ENCODE data around the gene DVL2. TPM values are rescaled to one million over a fixed set of nuclear protein-coding genes. Genes with fewer than 3 reads are reported as not detected.

DVL2 gene
- total RNA-seq, 1 donor from 2014 or later, result 47.5 TPM

DNA sequence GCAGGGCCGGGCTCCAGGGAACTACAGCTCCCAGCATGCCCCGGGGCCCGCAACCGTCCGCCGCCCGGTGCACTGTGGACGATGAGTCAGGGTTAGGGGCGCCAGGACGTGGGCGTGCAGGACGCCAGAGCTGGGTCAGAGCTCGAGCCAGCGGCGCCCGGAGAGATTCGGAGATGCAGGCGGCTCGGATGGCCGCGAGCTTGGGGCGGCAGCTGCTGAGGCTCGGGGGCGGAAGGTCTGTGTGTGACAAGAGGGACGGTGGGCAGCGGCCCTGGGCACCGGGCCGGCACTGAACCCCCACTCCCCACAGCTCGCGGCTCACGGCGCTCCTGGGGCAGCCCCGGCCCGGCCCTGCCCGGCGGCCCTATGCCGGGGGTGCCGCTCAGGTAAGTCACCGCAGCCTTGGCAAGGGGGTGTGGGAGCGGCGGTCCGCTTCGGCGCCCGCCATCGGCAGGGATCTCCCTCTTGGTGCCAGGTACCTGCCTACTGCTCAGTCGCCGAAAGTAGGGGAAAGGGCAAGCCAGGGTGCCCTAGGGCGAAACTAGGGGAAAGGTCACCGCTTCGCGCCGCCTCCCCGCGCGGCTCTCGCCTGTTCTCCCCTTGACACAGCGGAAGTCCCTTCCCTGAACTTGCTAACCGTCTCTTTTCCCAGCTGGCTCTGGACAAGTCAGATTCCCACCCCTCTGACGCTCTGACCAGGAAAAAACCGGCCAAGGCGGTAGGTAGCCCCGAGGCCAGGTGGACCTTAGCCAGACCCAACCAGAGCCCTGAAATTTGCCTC, 14.3 kb downstream of the DVL2 start, which contains the start of the genes ACADVL and DLG4:
Gene ACADVL (plus strand): TSS at position 127 of the 781 bp plus-strand sequence. CDS start 47 bp downstream, at position 174.
Gene DLG4 (minus strand): TSS at position 25 of the 781 bp plus-strand sequence.
- DNase-seq (ENCODE audit: low read depth), result peak; percentile 95

DNA sequence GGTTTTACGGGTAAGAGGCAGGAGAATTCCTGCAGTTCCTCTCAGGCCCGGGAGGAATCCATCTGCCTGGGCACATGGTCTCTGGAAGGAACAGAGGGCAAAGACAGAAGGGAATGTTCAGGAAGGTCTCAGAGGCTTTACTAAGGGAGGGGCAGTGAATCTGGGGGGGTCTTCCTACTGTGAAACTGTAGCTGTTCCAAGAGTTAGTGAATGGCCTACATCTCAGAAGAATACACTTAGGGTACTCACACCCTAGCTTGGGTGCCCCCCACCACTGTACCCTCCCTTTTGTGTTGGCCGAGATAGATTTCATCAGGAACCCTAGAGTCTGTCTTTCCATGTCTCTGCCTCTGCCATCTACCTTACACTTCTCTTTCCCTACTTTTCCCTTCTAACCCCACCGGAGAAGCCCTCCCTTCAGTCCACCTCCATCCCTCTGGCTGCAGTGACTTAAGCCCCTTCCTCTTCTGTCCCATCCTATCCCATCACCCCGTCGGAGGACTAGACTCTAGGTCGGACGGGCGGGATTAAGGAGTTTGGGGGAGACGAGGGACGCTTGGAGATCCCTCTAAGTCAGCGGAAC, 15.0 kb downstream of the DVL2 start:
- no peak for DNase-seq (ENCODE audit: low read depth)

DNA sequence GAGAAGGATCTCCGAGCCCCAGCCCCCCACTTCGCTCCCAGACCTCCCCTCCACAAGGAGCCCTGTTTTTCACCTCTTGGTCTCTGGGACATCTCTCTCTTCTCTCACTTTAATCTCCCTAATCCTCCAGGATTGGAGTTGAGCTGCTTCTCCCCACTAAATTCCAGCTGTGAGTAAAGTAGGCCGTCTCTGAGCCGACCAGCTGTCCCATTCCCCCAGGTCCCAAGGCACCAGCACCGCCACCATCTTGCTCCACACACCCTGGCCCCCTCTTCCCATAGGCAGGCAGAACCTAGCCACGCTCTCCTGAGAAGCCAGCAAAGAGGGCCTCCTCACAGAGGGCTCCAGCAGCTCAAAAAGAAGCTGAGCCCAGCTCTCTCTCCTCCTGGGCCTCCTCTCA, 15.6 kb downstream of the DVL2 start:
- no peak for DNase-seq (ENCODE audit: low read depth)

DNA sequence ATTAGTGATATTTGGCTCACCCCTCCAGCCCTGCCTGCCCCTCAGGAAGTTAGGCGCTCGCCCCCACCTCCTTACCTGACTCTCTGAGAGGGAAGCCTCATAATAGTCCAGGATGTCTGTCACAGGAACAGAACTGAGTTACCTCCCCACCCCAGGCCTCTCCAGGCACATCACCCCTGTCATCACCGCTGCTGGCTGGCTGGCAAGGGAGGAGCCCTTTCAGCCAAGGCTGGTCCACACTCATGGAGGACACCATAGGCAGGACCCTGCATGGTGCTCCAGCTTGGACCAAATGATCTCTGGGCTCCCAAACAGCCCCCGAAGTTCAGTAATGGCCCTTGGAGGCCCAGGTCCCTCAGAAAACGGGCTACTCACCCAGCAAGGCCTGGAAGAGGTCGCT, 16.2 kb downstream of the DVL2 start:
- no peak for DNase-seq (ENCODE audit: low read depth)

DNA sequence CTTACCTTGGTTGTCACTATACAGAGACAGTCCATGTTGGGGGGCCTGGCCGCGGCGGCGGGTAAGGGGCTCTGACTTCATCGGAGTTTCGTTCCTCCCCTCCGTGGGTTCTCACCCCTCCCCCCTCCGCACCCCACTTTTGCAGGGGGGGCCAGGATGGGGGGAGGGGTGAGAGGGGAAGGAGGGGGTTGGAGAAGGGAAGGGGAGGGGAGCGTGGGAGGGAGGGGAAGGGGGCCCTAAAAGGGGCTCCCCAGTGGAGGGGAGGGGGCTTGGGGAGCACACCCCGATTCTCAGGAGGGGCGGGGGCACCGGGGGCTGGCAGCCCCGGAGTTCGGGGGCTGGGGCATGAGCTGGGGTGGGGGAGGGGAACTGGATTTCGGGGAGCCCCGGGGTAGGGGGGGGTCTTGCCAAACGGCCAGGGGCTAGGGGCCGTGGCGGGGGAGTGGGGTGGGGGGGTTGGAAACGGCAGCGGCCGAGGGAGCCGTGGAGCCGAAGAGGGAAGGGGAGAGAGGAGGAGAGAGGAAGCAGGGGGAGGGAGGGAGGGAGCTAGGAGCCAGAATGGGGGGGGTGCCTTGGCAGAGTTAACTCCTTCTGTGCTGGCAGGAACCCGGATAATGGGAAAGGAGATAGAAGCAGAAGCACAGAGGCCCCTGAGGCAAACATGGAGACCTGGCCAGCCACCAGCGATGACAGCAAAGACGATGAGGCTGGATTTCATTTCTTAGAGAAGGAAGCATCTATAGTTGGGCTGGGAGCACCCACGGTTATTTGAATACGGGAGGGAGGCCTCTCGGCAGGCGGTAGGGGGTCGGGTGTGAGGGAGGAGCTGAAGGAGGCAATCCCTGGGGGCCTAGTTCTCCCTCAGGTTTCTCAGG, 17.0 kb downstream of the DVL2 start:
- peak; percentile 36 for DNase-seq (ENCODE audit: low read depth)

DNA sequence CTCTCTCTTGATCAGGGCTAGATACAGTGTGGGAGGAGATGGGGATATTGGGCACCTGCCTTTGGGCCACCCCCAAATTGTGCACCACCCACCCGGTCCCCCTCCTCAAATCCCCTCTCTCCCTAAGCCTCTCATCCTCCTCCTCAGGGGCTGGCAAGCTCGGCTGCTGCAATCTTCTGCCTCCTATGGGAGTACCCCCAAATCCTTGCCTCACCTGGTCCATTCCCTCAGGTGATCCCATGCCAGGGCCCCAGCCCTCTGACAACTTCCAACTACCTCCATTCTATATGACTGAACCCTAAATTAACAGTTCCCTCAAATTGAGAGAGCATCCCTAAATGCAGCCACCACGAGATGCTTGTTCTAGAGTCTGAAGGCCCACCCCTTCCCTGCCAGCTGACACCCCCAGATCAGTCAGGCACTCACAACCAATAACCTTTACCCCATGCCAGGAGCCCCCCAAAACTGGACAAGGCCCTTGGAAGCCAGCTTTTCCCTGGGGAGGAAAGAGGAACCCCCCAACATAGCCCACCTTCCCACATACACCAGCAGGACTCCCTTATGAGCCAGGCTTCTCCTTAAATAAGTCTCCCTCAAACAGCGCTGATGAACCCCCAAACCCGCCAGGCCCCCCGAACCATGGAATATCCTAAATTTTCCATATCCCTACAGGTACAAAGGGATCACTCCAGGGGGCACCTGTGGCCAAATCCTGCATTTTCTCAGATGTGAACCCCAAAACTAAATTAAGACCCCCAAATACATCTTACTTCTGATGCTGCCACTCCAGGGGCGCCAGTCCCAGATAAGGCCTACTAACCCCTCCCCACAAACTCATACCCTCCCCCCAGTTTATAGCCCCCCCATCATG, 17.8 kb downstream of the DVL2 start:
- DNase-seq (ENCODE audit: low read depth), result no peak

DNA sequence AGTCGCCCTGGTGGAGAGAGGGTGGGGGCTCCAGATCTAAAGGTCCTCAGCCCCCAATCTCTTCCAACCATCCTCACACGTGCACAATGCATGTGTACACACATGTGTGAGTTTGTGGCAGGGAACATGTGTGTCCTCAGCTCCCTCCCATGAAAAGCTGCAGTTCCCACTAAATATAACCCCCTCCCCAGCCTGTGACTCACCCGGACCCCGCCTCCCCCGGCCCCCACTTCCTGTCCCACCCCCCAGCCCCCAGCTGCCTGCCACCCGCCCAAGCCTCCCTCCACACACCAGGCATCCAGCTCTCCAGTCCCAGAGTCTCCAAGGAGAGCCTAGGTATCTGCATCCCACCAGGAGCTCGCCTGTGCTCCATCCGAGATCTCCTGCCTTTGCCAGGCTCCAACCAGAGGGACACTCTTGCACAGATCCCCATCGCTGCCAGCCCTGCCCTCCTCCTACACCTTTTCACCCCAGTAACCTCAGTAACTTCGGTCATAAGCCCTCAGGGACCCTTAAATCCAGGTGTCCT, 18.6 kb downstream of the DVL2 start:
- no peak for DNase-seq (ENCODE audit: low read depth)

DNA sequence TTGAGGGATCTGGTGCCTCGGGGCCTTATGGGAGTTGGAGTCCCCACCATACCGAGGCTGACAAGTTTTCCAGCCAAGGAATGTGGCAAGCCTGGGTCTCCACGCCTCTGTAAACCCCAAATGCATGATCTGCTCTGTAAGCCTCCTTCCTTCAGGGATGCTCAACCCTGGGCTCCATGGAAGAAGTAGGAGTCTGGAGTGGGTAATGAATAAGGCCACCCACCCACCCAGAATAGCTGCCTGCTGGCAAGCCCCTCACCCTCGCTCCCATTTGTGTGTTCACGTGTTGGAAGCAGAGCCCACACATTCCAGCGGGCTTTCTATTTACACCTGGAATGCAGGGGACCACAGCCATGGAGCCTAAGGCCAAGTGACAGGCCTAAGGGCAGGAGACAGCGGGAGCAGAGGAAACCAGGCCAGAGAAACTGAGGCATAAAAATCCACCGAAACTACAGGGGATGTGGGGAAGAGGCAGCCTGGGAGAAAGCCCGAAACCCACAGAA, 19.1 kb downstream of the DVL2 start:
- no peak for DNase-seq (ENCODE audit: low read depth)

DNA sequence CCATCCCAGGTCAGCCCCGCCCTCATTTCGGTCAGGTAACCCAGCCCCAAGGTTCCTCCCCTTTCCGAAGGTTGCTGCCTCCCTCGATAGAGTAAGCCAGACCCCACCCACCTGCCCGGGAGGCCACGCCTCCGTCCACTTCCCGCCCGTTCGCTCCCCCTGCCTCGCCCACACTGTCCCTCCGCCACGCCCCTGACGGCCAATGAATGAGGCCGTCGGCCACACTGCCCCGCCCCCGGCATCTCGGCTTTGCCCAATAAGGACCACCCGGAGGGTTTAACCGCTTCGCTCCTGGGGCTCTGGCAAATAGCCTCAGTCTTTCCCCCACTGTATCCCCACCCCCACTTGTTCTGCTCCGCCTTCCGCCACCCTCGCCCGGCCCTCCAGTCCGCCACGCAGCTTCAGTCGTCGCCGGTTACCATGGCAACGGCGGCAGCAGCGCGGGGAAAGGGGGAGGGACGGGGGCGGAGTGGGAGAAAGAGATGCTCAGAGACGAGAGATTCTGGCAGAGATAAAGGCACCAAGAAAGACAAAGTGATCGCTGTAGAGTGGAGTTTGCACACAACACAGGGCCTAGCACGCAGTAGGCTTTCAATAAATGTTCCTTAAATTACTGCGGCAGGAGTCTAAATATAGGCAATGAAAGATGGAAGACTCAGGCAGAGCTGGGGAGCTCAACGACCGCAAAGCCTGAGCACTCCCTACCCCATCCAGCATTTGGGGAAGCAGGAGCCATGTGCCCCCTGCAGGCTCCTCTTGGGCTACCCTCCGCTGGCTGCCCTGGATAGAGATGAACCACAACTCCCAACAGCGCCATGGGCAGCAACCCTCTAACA, 19.8 kb downstream of the DVL2 start:
- peak; percentile 90 for DNase-seq (ENCODE audit: low read depth)

DNA sequence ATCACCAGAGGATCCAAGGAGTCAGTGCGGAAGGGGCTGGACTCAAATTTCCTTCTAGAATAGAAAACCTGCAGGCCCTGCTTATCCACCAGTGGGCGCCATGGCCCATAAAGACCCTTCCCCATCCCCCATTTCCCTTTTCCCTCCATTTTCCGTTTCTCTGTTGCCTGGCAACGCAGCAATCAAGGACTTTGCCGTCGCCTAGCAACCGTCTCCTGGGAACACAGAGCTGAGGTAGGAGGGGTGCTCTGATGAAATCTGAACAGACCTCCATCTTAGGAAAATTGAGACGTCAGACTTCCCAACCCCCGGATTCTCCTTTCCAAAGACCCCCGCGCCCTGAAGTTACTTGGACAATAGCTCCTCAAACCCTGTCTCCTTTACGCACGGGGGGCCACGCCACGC, 20.4 kb downstream of the DVL2 start:
- peak; percentile 71 for DNase-seq (ENCODE audit: low read depth)

DNA sequence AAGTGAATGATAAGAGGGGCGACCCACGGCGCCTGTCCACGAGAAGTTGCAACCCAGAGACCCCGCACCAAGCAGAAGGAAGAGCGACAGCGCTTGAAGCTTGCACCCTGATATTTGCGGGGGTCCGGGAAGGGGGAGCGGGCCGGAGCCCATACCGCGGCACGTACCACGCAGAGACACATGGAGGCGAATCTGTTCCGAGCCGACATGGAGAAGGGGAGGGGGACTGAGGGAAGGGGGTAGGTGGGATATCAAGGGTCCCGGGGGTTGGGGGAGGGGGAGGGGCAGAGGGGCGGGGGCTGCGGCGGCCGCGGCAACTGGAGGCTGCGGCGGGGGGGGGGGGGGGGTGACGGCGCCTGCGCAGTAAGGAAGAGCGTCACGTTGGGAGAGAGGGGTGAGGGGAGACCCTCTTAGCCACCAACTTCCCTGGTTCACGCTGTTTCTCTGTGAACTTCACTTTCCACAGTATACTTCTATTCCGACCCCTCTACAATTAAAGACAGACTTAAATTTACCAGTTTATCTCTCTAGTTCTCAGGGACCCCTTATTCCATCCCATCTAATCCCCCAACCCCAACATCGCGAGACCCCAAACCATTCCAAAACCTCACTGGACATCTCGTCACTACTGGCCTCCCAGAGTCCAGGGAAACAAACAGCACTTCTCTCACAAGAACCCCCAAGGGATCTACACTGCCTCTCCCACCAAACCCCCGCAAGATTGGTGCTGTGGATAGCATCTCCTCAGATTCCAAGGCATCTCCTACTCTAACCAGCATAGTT, 22.6 kb downstream of the DVL2 start:
- DNase-seq (ENCODE audit: low read depth), result no peak

DNA sequence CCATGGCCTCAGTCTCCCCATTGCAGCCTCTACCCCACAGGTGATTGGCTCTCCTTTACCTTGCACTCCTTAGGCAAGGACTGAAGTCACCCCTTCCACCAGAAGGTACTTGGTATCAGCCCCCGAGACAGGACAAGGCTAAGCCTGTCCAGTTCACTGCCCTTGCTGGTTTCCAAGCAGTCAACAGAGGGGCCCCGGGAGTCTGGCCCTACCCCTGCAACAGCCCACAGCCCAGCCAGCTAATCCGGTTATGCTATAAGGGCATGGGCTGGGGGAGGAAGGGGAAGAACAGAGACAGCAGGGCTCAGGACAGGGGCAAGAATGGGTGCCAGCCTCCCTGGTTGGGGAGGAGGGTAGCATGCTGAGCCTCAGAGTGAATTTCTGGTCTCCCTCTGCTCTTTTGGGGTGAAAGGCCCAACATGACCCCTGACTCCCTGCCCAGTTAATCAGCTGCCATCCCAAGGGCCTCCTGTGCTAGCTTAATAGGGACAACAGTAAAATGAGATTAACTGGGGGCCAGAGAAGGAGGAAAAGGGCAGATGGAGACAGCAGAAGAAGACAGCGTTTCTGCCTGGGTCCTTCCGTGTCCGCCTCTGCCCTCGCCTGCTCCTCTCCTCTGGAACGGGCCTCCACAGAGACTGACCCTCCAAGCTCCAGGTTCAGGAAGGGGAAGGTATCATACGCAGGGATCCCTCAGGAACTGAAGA, 25.4 kb downstream of the DVL2 start:
- no peak for DNase-seq (ENCODE audit: low read depth)

DNA sequence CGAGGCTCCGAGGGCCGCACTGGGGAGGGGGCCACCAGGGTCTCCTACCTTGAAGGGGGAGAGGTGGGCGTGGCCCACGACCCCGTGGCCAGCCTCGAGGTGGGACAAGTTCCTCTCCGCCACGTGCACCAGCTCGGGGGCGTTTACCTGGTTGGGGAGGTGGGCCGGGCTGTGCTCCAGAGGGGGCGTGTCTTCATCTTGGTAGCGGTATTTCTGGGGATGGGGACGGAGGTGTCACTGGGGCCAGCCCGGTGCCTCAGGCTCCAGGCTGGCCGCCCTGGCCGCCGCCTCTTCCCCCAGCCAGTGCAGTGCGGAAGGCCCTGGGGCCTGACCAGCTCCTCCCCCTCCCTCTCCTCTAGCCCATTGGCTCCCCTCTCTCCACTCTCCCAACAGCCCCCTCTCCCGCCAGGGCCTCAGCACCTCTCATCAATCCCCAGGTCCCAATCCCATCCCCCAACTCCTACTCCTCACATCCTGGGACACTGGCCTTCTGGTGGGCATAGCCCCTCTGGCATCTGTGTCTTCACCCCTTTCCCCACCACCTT, 26.2 kb downstream of the DVL2 start:
- DNase-seq (ENCODE audit: low read depth), result no peak

DNA sequence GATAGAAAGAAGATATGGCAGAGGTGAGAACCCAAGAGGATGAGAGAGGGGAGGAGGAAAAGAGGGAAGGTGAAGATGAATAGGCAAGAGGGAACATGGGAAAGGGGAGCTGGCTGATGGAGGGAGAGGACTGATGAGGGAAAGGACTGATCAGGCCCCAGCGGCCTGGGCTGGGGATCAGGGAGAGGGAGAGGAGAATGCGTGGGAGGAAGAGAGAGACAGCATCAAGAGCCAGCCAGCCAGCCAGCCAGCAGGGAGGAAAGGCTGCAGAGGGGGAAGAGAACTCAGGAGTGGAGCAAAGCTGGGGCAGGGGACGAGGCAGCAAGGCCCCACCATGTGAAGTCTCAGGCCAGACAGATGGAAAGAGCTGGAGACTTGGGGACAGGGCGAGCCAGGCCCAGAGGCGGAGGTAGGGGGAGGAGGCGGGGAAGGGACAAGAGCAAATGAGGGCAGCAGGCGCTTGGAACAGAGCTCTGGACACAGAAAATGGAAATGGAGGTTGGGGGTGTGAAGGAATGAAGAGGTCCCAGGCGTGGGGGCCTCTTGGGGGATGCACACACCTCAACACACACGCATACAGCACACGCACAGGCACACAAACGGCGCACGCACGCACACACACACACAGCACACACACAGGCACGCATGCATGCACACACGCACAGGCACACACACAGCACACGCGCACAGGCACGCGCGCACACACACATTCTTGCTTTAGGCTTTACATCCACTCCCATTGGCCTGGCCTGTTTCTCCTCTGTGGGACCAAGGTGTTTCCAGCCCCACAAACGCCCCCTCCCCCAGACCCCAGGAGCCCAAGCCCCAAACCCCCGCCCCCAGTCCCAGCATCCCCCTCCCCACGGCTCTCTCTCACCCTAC, 27.0 kb downstream of the DVL2 start:
- no peak for DNase-seq (ENCODE audit: low read depth)

DNA sequence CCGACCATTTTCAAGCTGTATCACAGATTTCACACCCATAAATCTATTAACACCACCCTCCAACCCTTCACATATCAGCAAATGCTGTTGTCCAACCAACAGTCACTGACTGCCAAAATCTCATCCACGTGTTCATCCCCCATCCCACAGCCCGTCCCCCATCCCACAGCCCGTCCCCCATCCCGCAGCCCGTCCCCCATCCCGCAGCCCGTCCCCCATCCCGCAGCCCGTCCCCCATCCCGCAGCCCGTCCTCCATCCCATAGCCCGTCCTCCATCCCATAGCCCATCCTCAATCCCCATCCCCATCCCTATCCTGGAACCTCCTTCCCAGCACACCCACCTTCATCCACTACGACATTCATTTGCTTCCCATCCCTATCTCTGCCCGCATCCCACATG, 28.8 kb downstream of the DVL2 start:
- no peak for DNase-seq (ENCODE audit: low read depth)

DNA sequence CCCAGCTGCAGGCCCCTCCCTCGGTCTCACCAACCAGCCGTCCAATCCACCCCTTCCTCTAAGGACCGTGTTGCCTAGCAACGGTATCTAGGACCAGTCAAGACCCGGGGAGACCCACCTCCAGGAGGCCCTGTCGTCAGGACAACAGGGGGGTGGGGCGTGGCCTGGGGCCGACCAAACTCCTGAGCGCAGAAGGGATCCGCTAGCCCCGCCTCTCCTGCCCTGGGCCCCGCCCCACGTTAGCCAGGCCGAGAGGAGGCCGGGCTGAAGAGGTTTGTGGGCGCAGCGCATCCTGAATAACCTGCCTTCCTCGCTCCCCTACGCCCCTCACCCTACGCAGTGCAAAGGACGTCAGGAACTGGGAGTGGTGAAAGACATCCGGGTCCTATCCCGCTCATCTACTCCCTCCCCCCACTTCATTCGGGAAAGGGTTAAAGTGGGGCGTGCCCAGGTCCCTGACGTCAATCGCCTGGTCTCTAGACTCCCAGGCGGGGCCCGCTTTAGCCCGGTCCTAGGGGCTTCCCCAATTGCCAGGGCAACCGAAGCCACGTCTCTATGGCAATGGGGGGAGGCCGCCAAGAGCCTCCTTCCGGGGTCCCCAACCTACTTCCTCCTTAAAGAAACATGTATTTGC, 29.4 kb downstream of the DVL2 start:
- DNase-seq (ENCODE audit: low read depth), result peak; percentile 33

DNA sequence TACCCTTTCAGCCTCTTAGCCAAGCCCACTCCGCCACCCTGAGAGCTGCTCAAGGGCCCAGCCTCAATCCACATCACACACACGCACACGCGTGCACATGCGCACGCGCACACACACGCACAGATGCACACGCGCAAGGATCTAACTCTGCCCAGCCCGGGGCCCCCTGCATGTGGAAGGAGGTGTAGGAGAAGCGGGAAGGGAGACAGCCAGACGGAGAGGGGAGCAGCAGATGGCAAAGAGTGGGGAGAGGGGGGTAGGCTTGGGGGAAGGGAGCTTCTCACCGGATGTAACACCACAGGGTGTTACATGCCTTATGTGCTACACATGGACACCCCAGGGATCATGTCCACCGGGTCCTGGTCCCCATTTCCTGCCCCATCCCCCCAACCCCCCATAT, 30.0 kb downstream of the DVL2 start:
- no peak for DNase-seq (ENCODE audit: low read depth)
